ENCODE measurements around the gene TTR.

DNA sequence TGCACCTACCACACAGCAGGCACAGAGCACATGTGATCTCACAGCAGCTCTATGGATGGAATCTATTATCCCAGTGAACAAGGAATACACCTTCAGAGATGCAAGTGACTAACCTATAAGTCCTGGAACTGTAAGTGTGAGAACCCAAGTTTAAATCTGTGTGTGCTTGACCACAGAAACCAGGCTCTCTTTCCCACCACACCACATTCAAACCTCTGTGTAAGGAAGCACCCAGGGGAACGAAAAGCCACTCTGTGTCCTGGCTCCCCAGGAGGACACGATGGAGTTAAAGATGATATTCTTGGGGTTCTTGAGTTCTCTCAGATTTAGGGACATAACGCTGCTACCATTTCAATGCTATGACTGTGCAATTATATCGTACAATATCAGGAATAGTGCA is 38.9 kb downstream of the TTR start:
- TF ChIP-seq, protein P1, sequence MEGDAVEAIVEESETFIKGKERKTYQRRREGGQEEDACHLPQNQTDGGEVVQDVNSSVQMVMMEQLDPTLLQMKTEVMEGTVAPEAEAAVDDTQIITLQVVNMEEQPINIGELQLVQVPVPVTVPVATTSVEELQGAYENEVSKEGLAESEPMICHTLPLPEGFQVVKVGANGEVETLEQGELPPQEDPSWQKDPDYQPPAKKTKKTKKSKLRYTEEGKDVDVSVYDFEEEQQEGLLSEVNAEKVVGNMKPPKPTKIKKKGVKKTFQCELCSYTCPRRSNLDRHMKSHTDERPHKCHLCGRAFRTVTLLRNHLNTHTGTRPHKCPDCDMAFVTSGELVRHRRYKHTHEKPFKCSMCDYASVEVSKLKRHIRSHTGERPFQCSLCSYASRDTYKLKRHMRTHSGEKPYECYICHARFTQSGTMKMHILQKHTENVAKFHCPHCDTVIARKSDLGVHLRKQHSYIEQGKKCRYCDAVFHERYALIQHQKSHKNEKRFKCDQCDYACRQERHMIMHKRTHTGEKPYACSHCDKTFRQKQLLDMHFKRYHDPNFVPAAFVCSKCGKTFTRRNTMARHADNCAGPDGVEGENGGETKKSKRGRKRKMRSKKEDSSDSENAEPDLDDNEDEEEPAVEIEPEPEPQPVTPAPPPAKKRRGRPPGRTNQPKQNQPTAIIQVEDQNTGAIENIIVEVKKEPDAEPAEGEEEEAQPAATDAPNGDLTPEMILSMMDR (IDR thresholded peaks at IDR 0.05) = no peak
- TF ChIP-seq POLR2A (IDR thresholded peaks at IDR 0.05) (no peak), POLR2AphosphoS5 (IDR thresholded peaks at IDR 0.05) (no peak)
